HG03565 (cell line): Measurements from ENCODE around the gene KRTAP5-3.
A peak's percentile ranks its signal among the peaks of the same experiment; 100 is the strongest.

Source experiments
- ATAC-seq: cut with Tn5 transposase; IDR thresholded peaks from one replicate; pipeline ENCODE4 v1.9.1; 2021; ENCODE audit warnings: mild to moderate bottlenecking, moderate library complexity; ENCODE audit not compliant: unreplicated experiment

KRTAP5-3 gene

DNA sequence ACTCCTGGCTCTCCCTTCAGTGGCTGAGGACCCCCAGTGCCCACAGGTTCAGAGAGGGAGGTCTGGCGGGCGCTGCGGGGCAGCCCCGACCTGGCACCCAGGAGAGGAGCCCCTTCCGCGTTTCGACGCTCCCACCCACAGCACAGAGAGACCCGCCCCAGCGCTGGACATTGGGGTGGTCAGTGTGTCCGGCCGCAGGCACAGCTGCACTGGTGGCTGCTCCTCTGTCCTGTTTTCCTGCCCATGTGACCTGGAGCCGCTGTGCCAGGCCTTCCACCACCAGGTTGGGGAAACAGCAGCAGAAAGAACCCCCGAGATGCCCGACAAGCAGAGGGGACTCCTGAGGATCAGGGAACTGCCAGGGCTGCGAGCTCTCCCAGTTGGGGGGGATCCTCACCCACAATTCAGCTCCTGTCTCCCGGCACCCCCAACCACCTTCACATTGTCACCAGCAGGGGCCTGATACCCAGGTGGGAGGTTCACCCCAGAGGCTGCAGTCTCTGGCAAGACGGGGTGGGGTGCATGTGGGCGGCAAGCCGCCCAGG, 35.0 kb upstream of the KRTAP5-3 start:
- ATAC-seq = no peak

GRCh38 chr11:1642288-1643145, 34.3 kb upstream of the KRTAP5-3 start:
- no peak for ATAC-seq

GRCh38 chr11:1641096-1641495, 32.8 kb upstream of the KRTAP5-3 start:
- no peak for ATAC-seq

DNA sequence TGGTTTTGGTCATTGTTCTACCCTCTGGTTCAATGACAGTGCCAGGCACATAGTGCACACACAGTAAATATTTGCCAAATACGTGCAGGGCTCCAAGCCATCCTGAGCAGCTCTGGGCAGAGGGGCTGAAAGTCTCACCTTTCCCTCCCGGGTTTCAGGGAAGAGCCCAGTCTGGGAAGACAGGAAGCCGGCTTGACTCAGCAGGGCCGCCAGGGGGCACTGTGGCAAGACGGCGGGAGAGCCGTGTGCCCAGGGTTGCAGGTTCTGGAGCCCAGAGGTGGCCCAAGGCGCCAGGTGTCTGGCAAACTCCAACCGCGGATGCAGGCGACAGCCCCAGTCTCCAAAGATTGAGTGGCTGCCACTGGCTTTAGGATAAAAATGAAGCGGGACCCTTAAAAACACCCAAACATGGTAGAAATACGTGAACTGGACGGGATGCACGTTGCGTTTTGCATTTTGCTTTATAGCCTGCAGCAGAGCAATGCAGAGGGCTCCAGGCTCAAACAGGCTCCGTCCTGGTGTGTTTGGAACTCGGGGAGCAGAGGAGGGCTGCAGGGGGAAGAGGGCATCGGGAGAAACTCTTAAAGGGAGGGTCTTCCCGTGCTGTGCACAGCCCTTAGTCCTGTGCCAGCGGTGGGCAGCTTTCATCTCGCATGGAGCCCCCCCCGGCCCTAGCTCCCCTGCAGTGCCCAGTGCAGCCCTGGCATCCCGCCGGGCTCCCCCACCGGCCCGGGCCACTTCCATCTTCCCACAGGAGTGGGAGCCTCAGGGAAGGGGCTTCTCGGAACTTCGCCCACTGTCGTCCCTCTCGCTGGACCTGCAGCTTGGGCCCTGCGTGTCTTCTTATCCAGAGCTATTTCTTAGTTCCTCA, 32.0 kb upstream of the KRTAP5-3 start:
- no peak for ATAC-seq

DNA sequence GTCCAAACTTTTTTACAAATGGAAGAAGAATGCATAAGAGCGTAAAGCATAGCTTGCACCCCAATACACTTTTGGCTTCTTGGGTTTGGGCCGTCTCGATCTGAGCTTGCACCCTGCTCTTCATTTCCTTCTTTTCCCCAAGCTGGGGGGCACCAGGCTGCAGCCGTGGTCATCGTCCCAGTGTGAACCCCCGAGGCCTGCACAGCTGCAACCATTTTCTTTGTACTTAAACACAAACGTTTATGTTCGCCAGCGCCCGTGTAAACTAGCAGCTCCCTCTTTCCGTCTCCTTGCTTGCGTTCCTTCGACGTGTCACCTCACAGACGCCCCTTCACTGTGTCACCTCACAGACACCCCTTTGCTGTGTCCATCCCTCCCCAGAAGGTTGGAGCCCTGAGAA, 31.4 kb upstream of the KRTAP5-3 start:
- ATAC-seq = no peak

DNA sequence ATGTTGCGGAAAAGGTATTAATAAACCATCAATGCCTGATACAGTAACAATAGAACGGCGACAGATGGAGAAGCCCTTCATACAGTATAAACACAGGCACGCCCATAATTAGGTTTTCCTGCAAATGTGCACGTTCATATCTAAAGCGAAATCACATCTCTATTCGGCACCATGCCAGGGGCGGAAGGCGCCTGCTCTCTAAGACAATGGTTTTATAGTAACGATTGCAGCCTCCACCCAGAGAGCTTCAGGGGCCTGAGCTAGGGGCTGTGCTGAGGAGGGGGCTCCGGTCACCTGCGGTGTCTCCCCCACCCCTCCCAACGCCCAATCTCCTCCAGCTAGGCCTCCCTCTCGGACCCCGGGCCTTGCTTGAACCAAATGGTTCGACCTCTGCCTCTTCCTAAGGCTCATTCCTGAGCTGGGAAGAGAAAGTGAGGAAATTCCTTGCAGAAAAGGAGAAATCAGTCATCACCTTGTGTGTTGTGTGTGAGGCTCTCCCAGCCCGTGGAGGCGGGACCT, 30.9 kb upstream of the KRTAP5-3 start:
- no peak for ATAC-seq

DNA sequence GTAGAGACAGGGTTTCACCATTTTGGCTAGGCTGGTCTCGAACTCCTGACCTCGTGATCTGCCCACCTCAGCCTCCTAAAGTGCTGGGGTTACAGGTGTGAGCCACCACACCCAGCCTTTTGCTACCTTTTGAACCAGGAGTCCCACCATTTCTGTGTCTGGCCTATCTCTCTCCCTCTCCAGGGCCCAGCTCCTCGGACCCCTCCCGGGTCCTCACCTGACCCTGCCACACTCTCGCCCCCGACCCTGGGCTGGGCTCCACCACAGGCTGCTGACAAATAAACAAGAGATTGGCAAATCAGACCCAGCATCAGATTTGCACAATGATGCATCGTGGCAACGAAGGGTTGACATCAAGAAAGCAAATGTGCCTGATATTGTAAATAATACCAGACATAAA, 30.1 kb upstream of the KRTAP5-3 start:
- ATAC-seq = no peak

GRCh38 chr11:1637628-1638027, 29.4 kb upstream of the KRTAP5-3 start:
- no peak for ATAC-seq

GRCh38 chr11:1636291-1636950, 28.2 kb upstream of the KRTAP5-3 start:
- ATAC-seq = no peak

DNA sequence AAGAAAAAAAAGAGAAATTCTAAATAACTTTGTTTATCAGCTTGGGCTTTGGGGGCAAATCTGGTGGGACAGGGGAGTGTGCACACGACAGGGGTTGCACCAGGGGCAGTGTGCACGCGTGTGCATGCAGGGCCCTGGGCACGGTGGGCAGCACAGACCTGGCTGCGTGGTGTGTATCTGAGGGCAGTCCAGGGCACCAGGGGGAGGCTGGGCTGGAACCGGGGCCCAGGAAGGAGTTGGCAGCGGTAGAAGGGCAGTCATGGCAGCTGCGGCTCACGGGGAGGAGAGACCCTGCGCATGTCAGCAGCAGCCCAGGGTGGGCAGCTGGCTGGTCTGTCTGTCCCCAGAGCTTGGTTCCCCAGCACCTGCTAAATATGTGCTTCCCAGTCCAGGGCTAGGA, 25.6 kb upstream of the KRTAP5-3 start:
- no peak for ATAC-seq

DNA sequence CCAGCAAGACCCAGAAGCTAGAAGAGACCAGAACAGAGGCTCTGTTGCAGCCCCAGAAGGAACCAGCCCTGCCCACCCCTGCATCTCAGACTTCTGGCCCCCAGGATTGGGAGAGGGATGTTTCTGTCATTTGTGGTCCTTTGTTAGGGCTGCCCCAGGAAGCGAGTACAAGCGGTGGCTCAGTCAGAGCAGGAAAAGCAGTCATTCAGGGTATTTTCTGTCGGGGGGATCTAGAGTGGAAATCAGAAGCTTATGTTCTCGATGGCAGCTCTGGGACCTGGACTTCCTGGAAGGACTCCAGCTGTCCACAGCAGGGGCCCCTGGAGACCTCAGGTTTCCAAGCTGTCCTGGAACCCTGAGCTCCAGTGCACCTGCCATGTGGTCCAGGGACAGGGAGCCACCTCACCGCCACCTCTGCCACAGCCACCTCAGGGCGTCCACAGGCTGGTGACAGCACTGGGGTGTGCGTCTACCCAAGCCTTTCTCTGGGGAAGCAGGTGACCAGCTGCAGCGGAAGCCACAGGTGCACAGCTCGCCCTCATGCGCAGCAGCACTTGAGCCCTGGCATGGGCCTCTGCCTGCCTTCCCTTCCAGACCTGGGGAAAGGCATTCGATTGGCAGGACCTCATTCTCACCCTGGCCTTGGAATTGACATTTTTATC, 23.9 kb upstream of the KRTAP5-3 start:
- no peak for ATAC-seq

DNA sequence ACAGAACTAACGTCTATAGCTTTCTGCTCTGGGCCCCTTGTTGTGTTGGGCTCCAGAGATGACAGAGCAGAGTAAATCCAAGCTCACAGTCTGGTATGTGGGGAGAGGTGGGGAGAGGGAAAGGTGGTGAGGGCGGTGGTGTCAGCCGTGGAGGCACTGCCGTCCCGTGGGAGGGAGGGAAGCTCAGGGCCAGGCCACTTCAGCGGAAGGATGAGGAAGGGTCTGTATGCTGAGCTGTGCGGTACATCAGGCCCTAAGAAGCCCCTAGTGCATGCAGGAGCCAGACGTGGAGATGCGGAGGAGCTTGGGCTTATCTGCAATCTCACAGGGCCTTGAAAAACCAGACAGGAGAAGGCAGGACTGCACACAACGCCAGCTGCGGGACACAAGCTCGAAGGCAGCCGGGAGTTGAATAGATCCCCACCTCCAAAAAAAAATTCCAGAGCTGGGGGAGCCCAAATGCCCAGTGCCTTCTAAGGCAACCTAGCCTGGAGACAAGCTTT, 22.9 kb upstream of the KRTAP5-3 start:
- ATAC-seq = no peak

DNA sequence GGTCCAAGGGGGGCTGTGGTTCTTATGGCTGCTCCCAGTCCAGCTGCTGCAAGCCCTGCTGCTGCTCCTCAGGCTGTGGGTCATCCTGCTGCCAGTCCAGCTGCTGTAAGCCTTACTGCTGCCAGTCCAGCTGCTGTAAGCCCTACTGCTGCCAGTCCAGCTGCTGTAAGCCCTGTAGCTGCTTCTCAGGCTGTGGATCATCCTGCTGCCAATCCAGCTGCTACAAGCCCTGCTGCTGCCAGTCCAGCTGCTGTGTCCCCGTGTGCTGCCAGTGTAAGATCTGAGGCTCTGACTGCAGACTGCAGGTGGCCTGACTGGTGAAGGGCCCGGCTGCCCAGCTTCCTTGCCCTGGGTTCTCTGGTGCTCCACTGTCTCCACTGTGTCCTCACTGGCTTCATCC, 22.0 kb upstream of the KRTAP5-3 start:
- ATAC-seq = no peak

- no peak for ATAC-seq
These were observed 21.3 kb upstream of the KRTAP5-3 start, which contains the start of gene KRTAP5-5 for GRCh38 chr11:1629326-1630185. TSS of gene KRTAP5-5 (plus strand) at chr11:1629775. CDS start at chr11:1629841, 66 bp downstream.

DNA sequence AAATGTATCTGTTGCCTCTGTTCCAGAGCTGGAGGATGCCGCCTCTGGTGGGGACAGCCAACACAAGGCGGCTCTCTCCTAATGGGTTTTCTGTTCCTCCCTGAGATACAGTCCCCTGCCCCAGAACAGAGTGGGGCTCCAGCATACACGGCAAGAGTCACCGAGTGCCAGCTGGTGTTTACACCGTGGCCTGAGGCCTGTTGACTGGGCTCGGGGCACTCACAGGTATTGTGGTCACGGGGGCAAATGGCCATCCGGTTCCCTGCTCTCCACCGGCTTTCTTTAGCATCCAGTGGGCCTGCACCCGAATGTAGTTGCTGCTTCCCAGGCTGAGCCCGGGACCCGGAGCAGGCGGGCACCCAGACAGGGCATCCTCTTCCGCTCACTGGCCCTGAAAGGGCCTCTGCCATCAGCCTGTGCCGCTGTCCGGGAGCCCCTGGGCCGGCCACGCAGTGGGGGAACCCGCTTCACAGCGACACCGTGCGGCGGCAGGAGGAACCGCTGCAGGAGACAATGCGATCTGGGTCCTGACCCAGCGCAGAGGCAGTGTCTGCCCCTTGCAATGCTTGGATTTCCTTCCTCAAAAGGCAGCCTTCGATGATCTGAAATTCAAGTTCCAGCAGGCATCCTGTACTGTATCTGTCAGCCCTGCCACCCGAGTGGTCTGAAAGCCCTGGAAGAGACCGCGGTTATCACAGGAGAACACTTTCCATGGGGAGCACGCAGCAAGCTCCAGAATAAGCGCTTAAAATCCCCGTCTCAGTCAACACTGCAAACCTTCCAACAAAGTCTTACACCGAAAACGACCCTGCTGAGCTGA, 20.5 kb upstream of the KRTAP5-3 start:
- ATAC-seq = peak; percentile 46

DNA sequence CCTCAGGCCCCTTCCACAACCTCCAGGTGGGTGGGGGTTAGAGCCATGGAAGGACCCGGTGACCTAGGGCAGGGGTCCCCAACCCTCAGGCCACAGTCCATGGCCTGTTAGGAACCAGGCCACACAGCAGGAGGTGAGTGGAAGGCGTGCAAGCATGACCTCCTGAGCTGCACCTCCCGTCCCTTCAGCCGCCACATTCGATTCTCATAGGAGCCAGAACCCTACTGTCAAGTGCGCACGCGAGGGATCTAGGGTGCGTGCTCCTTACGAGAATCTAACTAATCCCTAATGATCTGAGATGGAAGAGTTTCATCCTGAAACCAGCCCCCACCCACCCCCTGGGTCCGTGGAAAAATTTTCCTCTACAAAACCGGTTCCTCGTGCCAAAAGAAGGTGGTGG, 17.3 kb upstream of the KRTAP5-3 start:
- ATAC-seq = no peak

GRCh38 chr11:1624621-1625020, 16.4 kb upstream of the KRTAP5-3 start:
- no peak for ATAC-seq

DNA sequence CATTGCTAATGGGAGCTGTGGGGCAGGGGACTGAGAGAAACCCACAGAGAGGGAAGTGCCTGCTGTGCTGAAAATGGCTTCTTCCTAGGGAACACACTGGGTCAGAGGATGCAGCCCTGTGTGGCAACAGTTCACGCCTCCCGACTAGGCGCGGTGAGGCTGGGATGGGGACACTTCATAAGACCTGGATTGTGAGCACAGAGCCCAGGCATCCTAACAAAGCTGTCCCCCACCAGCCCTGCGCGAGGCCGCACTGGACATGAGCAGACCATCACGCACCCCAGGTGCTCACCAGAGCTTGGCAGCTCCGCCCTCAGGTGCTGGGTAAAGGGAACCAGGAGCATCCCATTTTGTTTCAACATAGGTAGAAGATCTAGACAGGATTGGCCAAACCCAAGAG, 15.5 kb upstream of the KRTAP5-3 start:
- ATAC-seq = no peak
